IMR-90 (cell line): ENCODE data around the gene TRIM71. TPM values are rescaled to one million over a fixed set of nuclear protein-coding genes. Genes with fewer than 3 reads are reported as not detected.

ENCODE experiments used
- ATAC-seq: fragments of 200-7000 bp; cut with Tn5 transposase; 2 replicates; pipeline ENCODE4 v1.9.1; 2020; ENCODE audit warnings: low read depth, mild to moderate bottlenecking, moderate library complexity
- BruUV-seq: library from RNA; stranded (reverse); fragments of 400-500 nt; replicated peaks from 2 replicates; lab custom pipeline; 2021; lab: Mats Ljungman, UMichigan
- CTCF ChIA-PET: fragments of 300-600 bp; formaldehyde crosslinking; extraction: SDS; loops from one replicate; lab custom pipeline; 2021; ENCODE audit warnings: antibody characterized with exemption; lab: Yijun Ruan, JAX
- POLR2A ChIA-PET: fragments of 300-600 bp; sonication (Branson Sonifier 250); formaldehyde crosslinking; loops from one replicate; lab custom pipeline; 2022; ENCODE audit warnings: antibody characterized with exemption; ENCODE audit not compliant: unreplicated experiment; lab: Charles Lee
- DNase-seq: peaks from one replicate; pipeline ENCODE4 v3.0.0; 2013
- H2AFZ ChIP-seq: replicated peaks from 2 replicates; pipeline ENCODE3; 2013; ENCODE audit warnings: low read length, mild to moderate bottlenecking; ENCODE audit not compliant: poor library complexity
- H2AK5ac ChIP-seq: 2 replicates; pipeline ENCODE4 v1.6.1; 2013; ENCODE audit warnings: low read depth, low read length, inconsistent platforms
- H2AK9ac ChIP-seq: replicated peaks from 2 replicates; pipeline ENCODE3; 2013; ENCODE audit warnings: mild to moderate bottlenecking, low read depth, low read length, moderate library complexity; ENCODE audit not compliant: poor library complexity
- H2BK120ac ChIP-seq: 2 replicates; pipeline ENCODE4 v1.6.1; 2013; ENCODE audit warnings: low read depth, low read length, inconsistent platforms
- H2BK15ac ChIP-seq: 3 replicates; pipeline ENCODE4 v1.6.1; 2013; ENCODE audit warnings: low read depth, low read length, inconsistent platforms
- H2BK20ac ChIP-seq: 2 replicates; pipeline ENCODE4 v1.6.1; 2013; ENCODE audit warnings: low read depth, mild to moderate bottlenecking, inconsistent platforms, low read length, moderate library complexity
- H2BK5ac ChIP-seq: 2 replicates; pipeline ENCODE4 v1.6.1; 2013; ENCODE audit warnings: mild to moderate bottlenecking, low read depth, low read length, inconsistent platforms; ENCODE audit not compliant: poor library complexity, severe bottlenecking
- H3K14ac ChIP-seq: replicated peaks from 2 replicates; pipeline ENCODE4 v1.6.1; 2013; ENCODE audit warnings: low read depth, low read length, inconsistent platforms
- H3K18ac ChIP-seq: 2 replicates; pipeline ENCODE4 v1.6.1; 2013; ENCODE audit warnings: low read depth, low read length, control low read depth
- H3K23ac ChIP-seq: 2 replicates; pipeline ENCODE4 v1.6.1; 2013; ENCODE audit warnings: low read depth, low read length, inconsistent platforms
- H3K27ac ChIP-seq: 2 replicates; pipeline ENCODE4 v1.5.1; 2013; ENCODE audit warnings: mild to moderate bottlenecking, control low read depth, low read length; ENCODE audit not compliant: insufficient read depth
- H3K27me3 ChIP-seq: 2 replicates; pipeline ENCODE4 v1.6.1; 2013; ENCODE audit warnings: low read length; ENCODE audit not compliant: control insufficient read depth, insufficient read depth
- H3K36me3 ChIP-seq: 2 replicates; pipeline ENCODE4 v1.6.1; 2013; ENCODE audit warnings: low read length, mixed read lengths; ENCODE audit not compliant: control insufficient read depth, insufficient read depth
- H3K4ac ChIP-seq: 2 replicates; pipeline ENCODE4 v1.6.1; 2013; ENCODE audit warnings: low read depth, low read length, inconsistent platforms
- H3K4me1 ChIP-seq: 2 replicates; pipeline ENCODE4 v1.6.1; 2013; ENCODE audit warnings: low read length, mixed read lengths; ENCODE audit not compliant: control insufficient read depth, insufficient read depth
- H3K4me2 ChIP-seq: 2 replicates; pipeline ENCODE4 v1.6.1; 2013; ENCODE audit warnings: low read depth, mild to moderate bottlenecking, control low read depth, low read length, moderate library complexity
- H3K4me3 ChIP-seq: 2 replicates; pipeline ENCODE4 v1.5.1; 2013; ENCODE audit warnings: low read depth, mild to moderate bottlenecking, control low read depth, low read length, moderate library complexity; ENCODE audit not compliant: insufficient read depth
- H3K56ac ChIP-seq: 2 replicates; pipeline ENCODE4 v1.6.1; 2013; ENCODE audit warnings: low read length, inconsistent platforms; ENCODE audit not compliant: insufficient read depth; ENCODE audit errors: extremely low read depth
- H3K79me1 ChIP-seq, 2 experiments: 2 replicates each; pipeline ENCODE4 v1.6.1; 2013; ENCODE audit warnings: low read length in 2 of 2, inconsistent platforms in 1 of 2, low read depth in 1 of 2
- H3K9ac ChIP-seq: 2 replicates; pipeline ENCODE4 v1.6.1; 2013; ENCODE audit warnings: low read depth, low read length, control low read depth
- H3K9me1 ChIP-seq: 2 replicates; pipeline ENCODE4 v1.6.1; 2013; ENCODE audit warnings: low read length, inconsistent platforms; ENCODE audit not compliant: insufficient read depth
- H3K9me3 ChIP-seq: 2 replicates; pipeline ENCODE4 v1.6.1; 2013; ENCODE audit warnings: low read length; ENCODE audit not compliant: control insufficient read depth, insufficient read depth
- H4K20me1 ChIP-seq: 2 replicates; pipeline ENCODE4 v1.6.1; 2013; ENCODE audit warnings: low read length, inconsistent platforms; ENCODE audit not compliant: insufficient read depth
- H4K5ac ChIP-seq: 2 replicates; pipeline ENCODE4 v1.6.1; 2013; ENCODE audit warnings: mild to moderate bottlenecking, low read depth, low read length, control low read depth
- H4K8ac ChIP-seq, 2 experiments: 2 replicates each; pipeline ENCODE4 v1.6.1; 2013; ENCODE audit warnings: low read depth in 2 of 2, low read length in 2 of 2, control low read depth in 1 of 2, inconsistent platforms in 1 of 2
- H4K91ac ChIP-seq: 2 replicates; pipeline ENCODE4 v1.6.1; 2013; ENCODE audit warnings: low read depth, low read length, inconsistent platforms; ENCODE audit not compliant: insufficient read depth
- CEBPB ChIP-seq: IDR thresholded peaks from 2 replicates; pipeline ENCODE4 v1.6.1; 2012; ENCODE audit warnings: low read depth, low read length, improper control_type of control experiment
- CTCF ChIP-seq: conservative IDR thresholded peaks from 2 replicates; pipeline ENCODE4 v1.5.1; 2012; ENCODE audit warnings: mild to moderate bottlenecking, low read depth, low read length, improper control_type of control experiment
- ELK1 ChIP-seq: fragments of 150-350 bp; IDR thresholded peaks from 2 replicates; pipeline ENCODE4 v1.6.1; 2016; ENCODE audit warnings: low read depth, mild to moderate bottlenecking, low read length, moderate library complexity, borderline replicate concordance
- FOS ChIP-seq: fragments of 150-350 bp; IDR thresholded peaks from 2 replicates; pipeline ENCODE4 v1.6.1; 2016; ENCODE audit warnings: low read depth, low read length
- MAFK ChIP-seq: IDR thresholded peaks from 2 replicates; pipeline ENCODE4 v1.6.1; 2012; ENCODE audit warnings: low read depth, low read length, improper control_type of control experiment
- MXI1 ChIP-seq: IDR thresholded peaks from 2 replicates; pipeline ENCODE4 v1.6.1; 2012; ENCODE audit warnings: low read depth, mild to moderate bottlenecking, low read length, moderate library complexity, borderline replicate concordance
- NFE2L2 ChIP-seq: fragments of 150-350 bp; IDR thresholded peaks from 2 replicates; pipeline ENCODE4 v1.6.1; 2016; ENCODE audit warnings: low read depth, mild to moderate bottlenecking, low read length
- POLR2A ChIP-seq: IDR thresholded peaks from 2 replicates; pipeline ENCODE4 v1.6.1; 2012; ENCODE audit warnings: mild to moderate bottlenecking, low read depth, low read length
- SMC3 ChIP-seq: fragments of 150-350 bp; IDR thresholded peaks from 2 replicates; pipeline ENCODE4 v1.6.1; 2016; ENCODE audit warnings: low read depth, mild to moderate bottlenecking, antibody characterized with exemption, low read length, moderate library complexity
- WGBS, 2 experiments: methylation state at CpG; one replicate each; pipeline versions ENCODE4 v1.1.5 to v1.1.7; 2013; ENCODE audit warnings: missing lambda C conversion rate in 2 of 2; ENCODE audit not compliant: insufficient read length in 1 of 2; ENCODE audit errors: extremely low coverage in 2 of 2; 5-methylcytosine and 5-hydroxymethylcytosine counted together
- dilution Hi-C: fragments of 300-500 bp; cut with HindIII; formaldehyde crosslinking; loops from one replicate; pipeline ENCODE4 v1.14.3; 2018; ENCODE audit warnings: low sequenced_read_pairs; ENCODE audit not compliant: unreplicated experiment
- in situ Hi-C: fragments of 300-500 bp; cut with MboI; formaldehyde crosslinking; loops from 3 replicates; pipeline ENCODE4 v1.14.3; 2019; ENCODE audit warnings: low sequenced_read_pairs, inconsistent platforms, mixed read lengths
- intact Hi-C: fragments of 100-400 bp; cut with micrococcal nuclease; formaldehyde crosslinking; loops from 2 replicates; pipeline ENCODE4 v1.10.0; 2022
- polyA plus RNA-seq, 3 experiments: library from polyadenylated mRNA; depleted of rRNA; stranded (reverse); fragments of >200 nt; gene quantifications; 2 replicates each; pipeline ENCODE4 v1.2.3, GENCODE V29; 2012; ENCODE audit warnings: low replicate concordance in 1 of 3
- total RNA-seq: library from RNA; depleted of rRNA; stranded (reverse); fragments of >200 nt; gene quantifications from 2 replicates; pipeline ENCODE4 v1.2.3, GENCODE V29; 2012

The TRIM71 gene
- total and polyA plus RNA-seq, 2 of the 4 experiments (the other 2 are of a cell fraction): not detected

DNA sequence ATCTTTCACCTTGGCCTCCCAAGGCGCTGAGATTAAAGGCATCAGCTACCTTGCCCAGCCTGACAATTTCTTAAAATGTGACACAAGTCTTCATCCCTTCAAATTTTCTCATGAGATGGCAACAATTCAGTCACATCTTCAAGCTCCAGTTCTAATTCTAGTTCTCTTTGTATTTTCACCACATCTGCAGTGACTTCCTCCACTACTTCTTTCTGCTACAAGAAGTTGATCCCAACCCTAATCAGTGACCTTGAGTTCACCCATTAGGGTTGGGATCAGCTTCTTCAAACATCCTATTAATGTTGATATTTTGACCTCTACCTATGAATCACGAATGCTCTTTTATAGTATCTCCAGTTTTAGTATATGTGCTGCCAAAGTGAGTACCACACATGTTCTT is 59.8 kb downstream of the TRIM71 start:
- Histone ChIP-seq H3K18ac (no peak overlapping the region), H3K36me3 (no peaks in the 10 kb centered on the region), H2AFZ (no peak overlapping the region), H3K9me3 (no peaks in the 10 kb centered on the region), H3K79me1 (no peaks in the 10 kb centered on the region), H3K14ac (no peak overlapping the region), H2AK9ac (no peak overlapping the region), H4K8ac (no peak overlapping the region), H3K4me1 (no peaks in the 10 kb centered on the region), H2BK15ac (no peak overlapping the region), H3K9ac (no peak overlapping the region), H3K9me1 (no peaks in the 10 kb centered on the region), H2AK5ac (no peak overlapping the region), H3K23ac (no peak overlapping the region), H3K56ac (no peak overlapping the region), H2BK20ac (no peak overlapping the region), H3K4me3 (no peak overlapping the region), H2BK120ac (no peak overlapping the region), H4K20me1 (no peaks in the 10 kb centered on the region), H3K27ac (no peak overlapping the region), H3K4ac (no peak overlapping the region), H3K27me3 (peaks cover 4% of the 10 kb centered on the region), H4K91ac (no peak overlapping the region), H4K5ac (no peak overlapping the region), H2BK5ac (no peak overlapping the region), H3K4me2 (no peak overlapping the region)
- CTCF ChIA-PET: no interaction called here
- no peak for ATAC-seq
- in situ Hi-C loops (no loop called here), intact Hi-C loops (no loop called here), dilution Hi-C loops (no loop called here)
- BruUV-seq: no TSS peak
- WGBS, 2 experiments: 100% methylated on average over 1 of the region's 2 CpGs; no CpG with 5 or more reads in 1 of the 2 experiments
- POLR2A ChIA-PET: no interaction called here
- TF ChIP-seq SMC3 (no peak), MXI1 (no peak), FOS (no peak), ELK1 (no peak), POLR2A (no peak), NFE2L2 (no peak), MAFK (no peak), CEBPB (no peak), CTCF (no peak)
- no peak for DNase-seq
